Stimulated activated CD8-positive, alpha-beta memory T cell treated with anti-CD3 and anti-CD28 coated beads, Interleukin-15, amount 100 ng/mL, for 4 hours (primary cell): Measurements from ENCODE around the gene ACAP3.

Experiments
- DNase-seq, 2 donors: peaks; one replicate each; pipeline ENCODE4 v3.0.0-alpha.2; 2020; ENCODE audit warnings: low read depth in 2 of 2

Gene ACAP3

DNA sequence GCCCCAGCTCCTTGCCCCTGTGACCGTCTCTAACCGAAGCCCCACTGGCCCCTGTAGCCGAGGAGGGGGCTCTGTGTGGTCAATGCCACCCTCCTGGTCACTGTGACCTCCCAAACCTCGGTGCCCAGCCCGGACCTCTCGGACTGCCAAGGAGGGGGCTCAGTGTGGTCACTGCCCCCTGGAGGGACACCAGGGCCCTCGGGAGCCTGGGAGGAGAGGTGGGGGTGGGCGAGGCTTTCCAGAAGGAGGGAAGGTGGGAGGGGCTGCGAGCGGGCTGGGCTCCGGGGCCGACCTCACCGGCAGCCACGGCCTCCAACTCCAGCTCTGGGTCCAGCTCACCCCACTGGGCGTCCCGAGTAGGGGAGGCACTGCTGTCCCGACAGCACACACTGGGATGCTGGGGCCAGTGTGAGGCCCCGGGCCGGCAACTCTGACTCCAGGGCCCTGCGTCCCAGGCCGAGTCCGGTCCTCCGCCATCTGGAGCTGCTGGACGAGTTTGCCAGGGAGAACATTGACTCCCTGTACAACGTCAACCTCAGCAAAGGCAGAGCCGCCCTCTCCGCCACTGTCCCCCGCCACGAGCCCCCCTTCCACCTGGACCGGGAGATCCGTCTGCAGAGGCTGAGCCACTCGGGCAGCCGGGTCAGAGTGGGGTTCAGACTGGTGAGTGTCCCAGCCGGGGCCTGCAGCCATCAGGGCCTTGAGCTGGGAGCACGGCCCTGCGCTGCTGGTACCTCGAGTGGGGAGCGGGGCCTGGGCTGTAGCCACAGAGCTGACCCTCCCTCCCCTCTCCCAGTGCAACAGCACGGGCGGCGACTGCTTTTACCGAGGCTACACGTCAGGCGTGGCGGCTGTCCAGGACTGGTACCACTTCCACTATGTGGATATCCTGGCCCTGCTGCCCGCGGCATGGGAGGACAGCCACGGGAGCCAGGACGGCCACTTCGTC is 21.1 kb downstream of the ACAP3 start:
- DNase-seq, result no peak

DNA sequence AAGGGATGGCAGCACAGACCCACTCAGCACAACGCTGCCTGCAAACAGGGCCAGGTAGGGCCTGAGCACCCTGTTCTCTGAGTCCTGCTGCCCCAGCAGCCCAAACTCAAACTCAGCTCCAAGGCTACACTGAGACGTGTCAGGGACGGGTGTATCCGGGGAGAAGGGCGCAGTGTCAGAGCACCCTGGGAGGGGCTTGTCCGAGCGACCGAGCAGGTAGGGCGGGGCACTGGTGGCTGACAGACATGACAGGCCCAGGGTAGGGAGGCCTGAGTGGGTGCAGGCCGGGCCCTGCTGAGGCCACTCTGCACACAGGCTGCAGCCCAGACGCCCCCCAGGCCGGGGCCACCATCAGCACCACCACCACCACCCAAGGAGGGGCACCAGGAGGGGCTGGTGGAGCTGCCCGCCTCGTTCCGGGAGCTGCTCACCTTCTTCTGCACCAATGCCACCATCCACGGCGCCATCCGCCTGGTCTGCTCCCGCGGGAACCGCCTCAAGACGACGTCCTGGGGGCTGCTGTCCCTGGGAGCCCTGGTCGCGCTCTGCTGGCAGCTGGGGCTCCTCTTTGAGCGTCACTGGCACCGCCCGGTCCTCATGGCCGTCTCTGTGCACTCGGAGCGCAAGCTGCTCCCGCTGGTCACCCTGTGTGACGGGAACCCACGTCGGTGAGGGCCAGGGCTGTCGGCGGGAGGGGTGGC is 22.0 kb downstream of the ACAP3 start:
- no peak for DNase-seq

DNA sequence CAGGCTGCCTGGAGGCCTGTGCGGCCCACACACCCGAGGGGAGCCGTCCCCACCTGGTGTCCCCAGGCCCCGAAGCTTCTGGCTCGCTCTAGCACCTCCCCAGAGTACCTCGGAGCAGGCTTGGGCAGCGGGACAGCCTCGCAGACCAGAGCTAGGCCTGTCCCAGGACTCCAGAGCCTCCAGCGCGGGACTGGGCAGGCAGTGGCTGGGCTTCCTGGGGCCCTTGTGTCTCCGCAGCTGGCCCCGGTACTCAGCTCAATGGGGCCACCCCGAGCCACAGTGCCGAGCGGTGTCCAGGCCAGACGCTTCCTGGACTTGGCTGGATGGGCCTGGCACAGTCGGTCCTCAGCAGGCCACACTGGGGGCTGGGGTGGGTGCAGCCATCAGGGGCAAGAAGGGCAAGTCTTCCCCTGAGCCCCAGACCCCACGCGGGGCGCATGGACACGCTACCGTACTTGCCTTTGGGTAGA is 22.6 kb downstream of the ACAP3 start:
- DNase-seq, result no peak

DNA sequence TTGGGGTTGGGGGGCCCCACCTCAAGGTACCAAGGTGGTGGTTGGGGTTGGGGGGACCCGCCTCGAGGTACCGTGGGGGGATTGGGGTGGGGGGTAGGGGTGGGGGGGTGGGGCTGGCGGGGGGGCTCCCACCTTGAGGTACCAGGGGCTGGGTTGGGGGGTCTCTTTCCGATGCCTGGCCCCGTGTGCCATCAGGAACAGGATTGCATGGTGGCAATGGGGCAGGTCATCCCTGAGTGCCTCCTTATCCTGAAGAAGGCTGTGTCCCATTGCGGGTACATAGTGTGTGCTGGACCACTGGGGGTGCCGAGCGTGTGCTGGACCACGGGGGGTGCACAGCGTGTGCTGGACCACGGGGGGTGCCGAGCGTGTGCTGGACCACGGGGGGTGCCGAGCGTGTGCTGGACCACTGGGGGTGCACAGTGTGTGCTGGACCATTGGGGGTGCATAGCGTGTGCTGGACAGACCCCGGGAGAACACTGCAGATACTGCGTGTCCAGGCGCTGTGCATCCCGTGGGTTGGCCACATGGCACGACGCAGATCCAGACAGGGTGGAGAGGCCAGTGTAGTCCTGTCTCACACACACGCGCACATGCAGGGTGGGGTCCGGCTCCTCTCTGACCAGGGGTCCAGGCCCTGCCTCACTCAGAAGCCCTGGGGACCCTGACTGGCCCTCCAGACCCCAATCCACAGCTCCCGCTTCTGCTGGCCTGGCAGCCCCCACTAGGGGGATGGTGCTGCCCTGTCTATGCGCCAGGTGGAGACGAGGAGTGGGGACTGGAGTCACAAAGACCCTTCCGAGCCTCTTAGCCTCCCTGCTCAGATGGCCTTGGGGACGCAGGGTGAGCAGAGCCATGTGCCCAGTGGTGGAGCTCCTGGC is 23.3 kb downstream of the ACAP3 start:
- no peak for DNase-seq

DNA sequence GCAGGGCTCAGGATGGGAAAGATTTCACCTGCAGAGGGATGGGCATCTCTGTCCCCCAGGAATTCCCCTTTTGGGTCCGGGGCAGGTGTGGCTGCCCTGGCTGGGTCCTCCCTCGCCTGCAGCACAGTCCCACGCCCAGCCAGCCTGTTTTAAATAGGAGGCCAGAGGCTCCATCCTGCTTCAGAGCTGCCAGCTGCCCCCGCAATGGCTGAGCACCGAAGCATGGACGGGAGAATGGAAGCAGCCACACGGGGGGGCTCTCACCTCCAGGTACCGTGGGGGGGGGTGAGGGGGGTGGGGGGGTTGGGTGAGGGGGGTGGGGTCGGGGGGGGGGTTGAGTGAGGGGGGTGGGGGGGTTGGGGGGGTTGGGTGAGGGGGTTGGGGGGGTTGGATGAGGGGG is 23.9 kb downstream of the ACAP3 start:
- DNase-seq, result no peak

DNA sequence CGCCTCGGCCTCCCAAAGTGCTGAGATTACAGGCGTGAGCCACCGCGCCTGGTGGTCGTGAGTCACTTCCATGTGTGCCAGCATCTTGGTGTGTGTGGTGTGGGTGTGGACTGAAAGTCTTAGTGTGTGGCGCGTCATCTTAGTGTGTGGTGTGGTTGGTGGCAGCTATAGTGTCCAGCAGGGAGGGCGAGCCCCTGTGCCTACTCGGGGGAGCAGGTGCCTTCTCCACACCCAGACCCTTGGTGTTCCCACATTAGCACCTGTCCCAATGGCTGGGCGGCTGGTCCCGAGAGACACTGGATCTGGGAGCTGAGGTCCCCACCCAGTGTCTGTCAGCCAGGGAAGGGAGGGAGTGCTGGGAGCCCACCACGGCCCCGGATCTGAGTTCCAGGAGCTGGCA is 24.7 kb downstream of the ACAP3 start:
- no peak for DNase-seq

DNA sequence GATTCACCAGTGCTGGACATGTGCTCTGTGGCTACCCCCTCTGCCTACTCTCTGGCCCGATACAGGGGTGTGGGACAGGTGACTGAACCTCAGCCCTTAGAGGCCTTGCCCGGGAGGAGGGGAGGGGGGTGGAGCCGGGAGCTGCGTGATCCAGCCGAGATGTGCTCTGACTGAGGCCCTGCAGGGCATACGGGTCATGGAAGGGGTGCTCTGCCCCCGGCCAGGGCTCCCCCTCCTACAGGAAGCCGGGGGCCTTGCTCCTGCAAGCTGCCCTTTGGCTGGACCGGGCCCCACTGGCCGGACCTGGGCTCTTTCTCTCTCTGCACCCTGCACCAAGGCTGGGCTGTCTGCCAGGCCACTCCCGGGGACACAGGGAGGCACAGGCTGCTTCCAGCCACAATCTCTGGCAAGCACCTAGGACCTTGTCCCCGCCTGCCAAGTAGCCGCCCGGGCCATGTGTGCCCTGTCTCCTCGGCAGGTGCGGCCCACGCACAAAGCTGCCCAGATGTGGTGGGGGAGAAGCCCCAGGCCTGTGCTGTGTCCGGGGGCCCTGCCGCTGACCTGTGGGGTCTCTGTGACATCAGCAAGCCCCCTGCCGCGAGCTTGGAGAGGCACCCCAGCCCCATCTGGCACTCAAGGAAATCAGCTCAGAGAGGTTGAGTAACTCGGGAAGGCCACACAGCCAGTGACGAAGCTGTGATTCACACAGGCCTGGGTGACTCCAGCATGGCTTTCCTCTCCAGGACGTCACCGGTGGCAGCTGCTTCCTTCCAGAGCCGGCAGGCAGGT is 26.0 kb downstream of the ACAP3 start:
- DNase-seq, result no peak

DNA sequence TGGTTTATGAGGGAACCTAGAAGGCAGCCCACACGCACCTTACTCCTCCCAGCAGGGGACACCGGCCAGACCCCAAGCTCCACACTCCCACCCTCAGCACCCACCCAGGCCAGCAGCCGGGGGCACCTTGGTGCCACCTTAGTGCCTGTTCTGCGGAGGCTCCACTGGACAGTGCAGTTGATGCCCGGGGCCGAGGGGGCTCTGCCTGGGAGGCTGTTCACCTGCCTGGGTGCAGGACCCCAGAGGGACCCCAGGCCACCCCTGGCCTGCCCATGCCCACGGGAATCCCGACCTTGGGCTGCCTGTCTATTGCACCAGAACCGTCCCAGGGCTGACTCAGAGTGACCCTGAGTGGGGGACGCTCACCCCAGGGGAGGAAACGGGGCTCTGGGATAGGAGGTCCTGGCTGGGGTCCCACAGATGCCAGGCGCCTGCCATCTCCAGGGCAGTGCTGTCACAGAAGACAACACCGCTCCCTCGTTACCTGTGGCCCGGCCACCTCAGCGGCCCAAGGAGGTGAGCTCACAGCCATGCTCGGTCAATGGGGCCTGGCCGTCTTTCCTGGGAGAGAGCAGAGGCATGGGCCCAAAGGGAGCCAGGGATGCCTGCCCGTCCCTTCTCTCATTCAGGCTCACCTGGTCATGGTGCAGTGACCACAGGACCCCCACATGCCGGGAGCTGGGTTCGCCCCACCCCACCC is 26.8 kb downstream of the ACAP3 start:
- no peak for DNase-seq

DNA sequence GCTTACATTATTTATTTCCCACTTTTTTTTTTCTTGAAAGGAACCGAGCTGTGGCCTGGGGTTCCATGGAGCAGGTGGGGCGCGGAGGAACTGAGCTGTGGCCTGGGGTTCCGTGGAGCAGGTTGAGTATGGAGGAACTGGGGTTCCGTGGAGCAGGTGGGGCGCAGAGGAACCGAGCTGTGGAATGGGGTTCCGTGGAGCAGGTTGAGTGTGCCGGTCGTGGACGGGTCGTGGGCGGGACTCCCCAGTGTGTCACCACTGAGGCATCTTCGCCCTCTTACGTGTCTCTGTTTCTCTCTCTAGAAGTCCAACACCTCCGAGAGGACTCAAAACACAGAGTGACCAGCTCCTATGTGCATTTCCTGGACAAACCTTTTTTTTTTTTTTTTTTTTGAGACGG is 28.7 kb downstream of the ACAP3 start:
- no peak for DNase-seq

DNA sequence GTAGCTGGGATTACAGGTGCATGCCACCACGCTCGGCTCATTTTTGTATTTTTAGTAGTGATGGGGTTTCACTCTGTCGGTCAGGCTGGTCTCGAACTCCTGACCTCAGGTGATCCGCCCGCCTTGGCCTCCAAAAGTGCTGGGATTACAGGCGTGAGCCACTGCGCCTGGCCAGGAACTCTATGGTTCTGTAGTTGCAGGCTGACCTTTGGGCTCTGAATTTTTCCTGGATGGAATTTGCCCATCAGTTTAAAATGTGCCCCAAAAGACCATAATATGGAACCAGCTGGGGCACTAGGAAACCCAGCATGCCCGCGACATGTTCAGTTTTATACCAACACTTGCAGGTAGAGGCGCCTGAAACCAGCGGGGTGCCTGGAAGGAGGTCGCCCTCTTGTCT is 29.1 kb downstream of the ACAP3 start:
- no peak for DNase-seq

DNA sequence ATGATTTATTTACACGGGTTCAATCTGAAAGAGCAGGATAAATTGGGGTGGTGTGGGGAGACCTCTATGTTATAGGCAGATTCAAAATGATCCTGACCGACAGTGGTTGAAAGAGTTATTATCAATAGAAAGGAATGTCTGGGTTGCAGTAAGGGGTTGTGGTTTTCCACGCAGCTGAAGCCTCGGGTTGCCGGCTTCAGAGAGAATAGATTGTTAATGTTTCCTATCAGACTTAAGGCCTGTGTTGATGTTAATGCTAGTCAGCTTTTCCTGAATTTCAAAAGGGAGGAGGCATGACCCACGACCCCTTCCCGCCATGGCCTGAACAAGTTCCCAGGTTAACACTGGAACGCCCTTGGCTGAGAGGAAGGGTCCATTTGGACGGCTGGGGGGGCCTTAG is 31.9 kb downstream of the ACAP3 start:
- no peak for DNase-seq

DNA sequence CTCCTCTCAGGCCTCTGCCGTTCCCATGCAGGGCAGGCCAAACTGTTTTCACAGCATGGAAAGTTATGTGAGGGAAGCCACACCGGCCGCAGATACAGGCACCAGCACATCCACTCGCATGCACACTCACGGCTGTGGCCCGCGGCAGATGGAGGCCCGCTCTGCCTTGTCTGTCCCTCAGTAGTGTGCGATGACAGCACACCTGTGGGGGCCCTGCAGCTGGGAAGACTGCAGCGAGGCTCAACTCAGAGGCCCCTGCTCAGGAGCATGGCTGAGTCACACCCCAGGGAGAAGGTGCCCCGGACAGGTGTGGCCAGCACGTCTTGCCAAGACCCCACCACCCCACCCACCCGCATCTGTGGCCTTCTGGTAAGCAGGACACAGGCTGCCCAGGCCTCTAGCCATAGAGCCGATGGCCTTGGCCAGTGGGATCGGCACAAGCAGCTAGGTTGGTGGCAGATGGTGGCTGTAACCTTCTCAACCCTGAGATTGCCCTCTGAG is 32.7 kb downstream of the ACAP3 start:
- DNase-seq, result no peak

DNA sequence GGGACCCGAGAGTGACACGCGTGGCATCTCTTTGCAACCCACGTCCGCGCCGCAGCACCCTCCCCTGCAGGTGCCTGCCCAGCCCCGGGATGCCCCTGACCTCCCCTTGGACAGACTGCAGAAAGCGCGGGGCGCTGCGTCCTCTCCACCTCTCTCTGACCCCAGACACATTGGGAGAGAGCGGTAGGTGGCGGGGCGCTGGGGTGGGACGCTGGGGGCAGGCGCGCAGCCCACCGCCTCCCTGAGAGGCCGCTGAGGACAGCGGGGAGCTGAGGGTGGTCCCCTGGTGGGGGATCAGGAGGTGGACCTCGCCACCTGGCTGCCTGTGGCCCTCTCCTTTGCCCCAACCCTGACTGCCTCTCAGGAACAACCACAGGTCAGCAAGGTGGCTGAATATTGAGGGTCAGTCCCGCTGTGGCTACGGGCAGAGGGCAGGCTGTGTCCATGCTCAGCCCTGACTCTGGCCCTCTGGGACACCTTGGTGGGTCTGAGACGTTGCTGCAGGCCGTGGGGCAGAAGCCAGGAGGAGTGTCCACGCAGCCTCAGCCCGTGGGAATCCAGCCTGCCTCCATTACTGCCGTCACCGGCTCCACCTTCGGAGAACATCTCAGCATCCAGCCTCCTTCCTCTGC is 33.3 kb downstream of the ACAP3 start:
- no peak for DNase-seq

DNA sequence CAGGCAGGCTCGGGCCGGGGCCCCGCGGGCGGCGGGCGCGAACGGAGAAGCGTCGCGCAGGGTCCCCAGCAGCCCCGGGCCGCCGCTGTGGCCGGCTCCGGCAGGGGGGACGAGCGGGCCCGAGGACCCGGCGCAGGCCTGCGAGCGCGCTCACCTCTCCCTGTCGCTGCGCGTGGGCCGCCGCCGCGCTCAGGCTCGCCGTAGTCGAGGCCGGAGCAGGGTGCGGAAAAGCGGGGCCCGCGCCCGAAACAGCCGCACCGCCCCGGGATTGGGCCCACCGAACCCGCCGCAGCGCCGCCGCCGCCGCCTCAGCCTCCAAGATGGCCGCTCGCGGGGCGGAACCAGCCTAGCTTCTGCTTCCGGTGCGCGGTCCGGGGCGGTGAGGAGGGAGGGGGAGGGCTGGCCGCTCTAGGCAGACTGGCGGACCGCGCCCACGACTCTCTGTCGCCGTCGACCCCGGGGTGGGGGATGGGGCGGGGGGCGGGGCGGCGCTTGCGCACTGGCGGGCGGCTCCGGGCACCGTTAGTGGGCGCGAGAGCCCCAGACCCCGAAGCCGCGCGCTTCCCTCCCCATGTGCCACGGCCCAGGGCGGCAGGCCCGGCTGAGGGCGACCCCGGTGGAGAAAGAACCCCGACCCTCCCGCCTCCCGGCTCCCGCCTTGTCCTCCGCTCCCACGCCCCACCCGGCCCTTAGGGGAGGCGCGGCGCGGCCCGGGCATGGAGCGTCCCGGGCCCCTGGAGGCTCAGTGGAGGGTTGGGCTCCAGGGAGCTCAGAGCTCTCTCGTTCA is 34.0 kb downstream of the ACAP3 start, which contains the start of gene UBE2J2:
TSS of gene UBE2J2 (minus strand) at position 343 of the 787 bp plus-strand sequence. CDS start 5,862 bp downstream, outside the sequence.
- peak; percentile 86 to 87 for DNase-seq

DNA sequence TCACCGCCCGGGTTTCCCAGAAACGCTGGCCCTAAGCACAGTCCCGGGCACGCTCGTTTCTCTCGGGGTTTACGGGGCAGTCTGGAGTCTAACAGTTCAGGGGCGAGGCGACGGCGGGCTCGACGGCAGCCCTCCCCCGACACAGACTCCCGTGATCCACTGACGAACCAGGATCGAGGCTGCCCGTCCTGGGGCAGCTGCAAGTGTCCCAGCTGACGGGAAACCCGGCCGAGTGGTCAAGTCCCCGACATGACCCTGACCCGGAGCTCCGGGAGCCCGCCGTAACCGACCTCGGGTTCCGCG is 34.6 kb downstream of the ACAP3 start:
- DNase-seq, result no peak

DNA sequence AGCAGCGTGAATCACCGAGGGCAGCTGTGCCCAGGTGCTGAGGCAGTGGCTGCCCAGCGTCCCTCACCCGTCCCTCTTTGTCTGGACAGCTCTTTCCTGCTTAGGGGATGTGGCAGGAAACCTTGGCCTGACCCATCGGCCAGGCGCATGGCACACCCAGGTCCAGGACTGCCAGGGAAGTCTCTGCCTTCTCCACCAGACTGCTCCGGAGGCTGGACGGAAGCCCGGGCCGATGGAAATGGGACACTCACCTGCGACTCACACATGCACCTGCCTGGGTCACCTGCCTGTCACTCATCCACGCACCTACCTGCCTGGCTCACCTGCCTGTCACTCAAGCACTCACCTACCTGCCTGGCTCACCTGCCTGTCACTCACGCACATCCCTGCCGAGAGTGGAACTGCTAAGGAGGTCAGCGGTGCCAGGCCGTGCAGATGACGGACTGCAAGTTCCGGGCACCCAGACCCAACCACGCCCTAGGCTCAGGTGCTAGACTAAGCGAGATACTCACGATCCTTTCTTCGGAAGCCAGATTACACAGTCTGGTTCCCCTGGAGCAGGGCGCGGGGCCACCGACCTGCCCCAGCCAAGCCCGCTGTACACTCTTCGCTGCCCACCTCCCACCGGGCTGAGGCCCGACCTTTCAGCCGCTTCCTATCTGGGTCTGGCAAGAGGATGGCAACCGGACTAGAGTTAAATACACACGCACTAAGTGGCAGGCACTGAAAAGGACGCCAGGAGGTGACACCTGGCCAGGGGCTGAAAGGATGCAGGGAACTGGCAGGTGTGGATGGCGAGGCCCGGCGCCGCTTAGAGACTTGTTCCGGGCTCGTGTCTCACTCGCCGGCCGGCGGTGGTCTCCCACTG is 35.2 kb downstream of the ACAP3 start:
- DNase-seq, result no peak

DNA sequence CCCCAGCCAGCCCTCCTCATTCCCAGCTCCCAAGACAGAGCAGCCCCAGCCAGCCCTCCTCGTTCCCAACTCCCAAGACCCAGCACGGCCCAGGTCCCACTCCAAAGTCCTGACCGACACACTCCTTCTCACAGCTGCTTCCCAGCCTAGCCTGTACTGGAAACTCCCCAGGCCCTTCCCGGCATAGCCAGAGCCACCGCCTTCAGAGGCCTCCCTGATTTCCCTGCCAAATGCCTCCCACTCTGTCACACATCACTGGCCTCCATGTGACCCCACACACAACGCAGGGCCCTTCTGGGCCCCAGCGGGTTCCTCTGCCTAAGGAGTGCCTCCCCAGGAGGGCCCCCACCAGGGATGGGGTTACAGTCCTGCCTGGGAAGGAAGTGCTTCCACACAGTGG is 36.9 kb downstream of the ACAP3 start:
- no peak for DNase-seq

DNA sequence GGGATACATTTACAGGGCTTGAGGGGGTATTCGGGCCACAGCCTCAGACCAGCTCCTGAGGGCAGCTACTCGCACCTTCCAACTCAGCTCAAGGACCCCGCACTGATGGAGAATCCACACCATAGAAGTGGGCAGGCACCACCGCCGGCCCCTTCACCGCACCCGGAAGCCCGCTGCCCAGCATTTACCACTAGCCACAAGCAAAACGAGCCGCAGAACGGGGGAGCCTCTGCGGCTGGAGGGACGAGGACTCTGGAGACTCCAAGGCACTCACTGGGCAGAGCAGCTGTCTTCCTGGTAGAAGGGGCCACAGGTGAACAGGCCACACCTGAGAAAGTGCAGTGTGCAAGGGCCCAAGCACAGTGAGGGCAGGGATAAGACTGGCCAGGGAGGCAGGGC is 39.4 kb downstream of the ACAP3 start:
- DNase-seq, result no peak
